OCI-LY3 (cell line): ENCODE results near the gene ADIPOR2.
"Not testable (repeated sequence)": the region's sequence is repeated elsewhere in the genome, so short reads cannot be mapped to it uniquely, and the experiment has no call there.

Source experiments
- EZH2phosphoT487 ChIP-seq: fragments of 200-600 bp; shearing (Covaris generic); IDR thresholded peaks from 2 replicates; pipeline ENCODE4 v1.6.1; 2018; ENCODE audit warnings: antibody characterized with exemption, mixed run types, low read depth
- TF ChIP-seq, protein P1 (sequence below): fragments of 200-600, 300-600 bp; sonication (generic); IDR thresholded peaks from 2 replicates; pipeline ENCODE4 v1.5.1; 2014; ENCODE audit warnings: antibody characterized with exemption, low read length, low read depth

DNA sequence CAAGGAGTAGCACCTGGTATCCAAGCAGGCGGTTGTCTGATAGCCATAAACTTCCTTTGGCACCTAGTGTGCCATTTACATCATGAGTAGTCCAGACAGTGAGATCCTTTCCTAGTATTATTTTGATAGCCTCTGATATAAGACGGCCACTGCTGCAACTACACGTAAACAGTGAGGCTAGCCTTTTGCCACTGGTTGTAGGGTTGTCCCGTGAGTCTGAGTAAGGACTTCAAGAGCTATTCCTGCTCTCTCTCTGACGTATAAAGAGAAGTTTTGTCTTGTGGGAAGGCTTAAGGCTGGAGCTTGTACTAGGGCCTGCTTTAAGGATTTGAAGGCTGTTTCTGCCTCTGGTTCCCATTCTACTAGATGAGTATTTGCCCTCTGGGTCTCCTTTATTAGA, 21.4 kb downstream of the ADIPOR2 start:
- TF ChIP-seq, protein P1, sequence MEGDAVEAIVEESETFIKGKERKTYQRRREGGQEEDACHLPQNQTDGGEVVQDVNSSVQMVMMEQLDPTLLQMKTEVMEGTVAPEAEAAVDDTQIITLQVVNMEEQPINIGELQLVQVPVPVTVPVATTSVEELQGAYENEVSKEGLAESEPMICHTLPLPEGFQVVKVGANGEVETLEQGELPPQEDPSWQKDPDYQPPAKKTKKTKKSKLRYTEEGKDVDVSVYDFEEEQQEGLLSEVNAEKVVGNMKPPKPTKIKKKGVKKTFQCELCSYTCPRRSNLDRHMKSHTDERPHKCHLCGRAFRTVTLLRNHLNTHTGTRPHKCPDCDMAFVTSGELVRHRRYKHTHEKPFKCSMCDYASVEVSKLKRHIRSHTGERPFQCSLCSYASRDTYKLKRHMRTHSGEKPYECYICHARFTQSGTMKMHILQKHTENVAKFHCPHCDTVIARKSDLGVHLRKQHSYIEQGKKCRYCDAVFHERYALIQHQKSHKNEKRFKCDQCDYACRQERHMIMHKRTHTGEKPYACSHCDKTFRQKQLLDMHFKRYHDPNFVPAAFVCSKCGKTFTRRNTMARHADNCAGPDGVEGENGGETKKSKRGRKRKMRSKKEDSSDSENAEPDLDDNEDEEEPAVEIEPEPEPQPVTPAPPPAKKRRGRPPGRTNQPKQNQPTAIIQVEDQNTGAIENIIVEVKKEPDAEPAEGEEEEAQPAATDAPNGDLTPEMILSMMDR, result not testable (repeated sequence)
- TF ChIP-seq EZH2phosphoT487, result not testable (repeated sequence)
